H9 (cell line): ENCODE measurements around the gene IL32. TPM values are rescaled to one million over a fixed set of nuclear protein-coding genes. Genes with fewer than 3 reads are reported as not detected.

Experiments
- DNase-seq: peaks from one replicate; pipeline ENCODE4 v3.0.0-alpha.2; 2017
- H2AFZ ChIP-seq: one replicate; pipeline ENCODE4 v1.6.1; 2013; ENCODE audit warnings: mild to moderate bottlenecking, low read length, control low read depth, moderate library complexity
- H2AK5ac ChIP-seq: 2 replicates; pipeline ENCODE4 v1.6.1; 2013; ENCODE audit warnings: low read length, control low read depth, mixed read lengths; ENCODE audit not compliant: insufficient read length
- H2BK120ac ChIP-seq: one replicate; pipeline ENCODE4 v1.6.1; 2013; ENCODE audit warnings: low read depth, mild to moderate bottlenecking, low read length, control low read depth, inconsistent platforms; ENCODE audit not compliant: poor library complexity, severe bottlenecking
- H2BK12ac ChIP-seq: 2 replicates; pipeline ENCODE4 v1.6.1; 2013; ENCODE audit warnings: low read length, control low read depth, mixed read lengths, low read depth; ENCODE audit not compliant: insufficient read length
- H2BK15ac ChIP-seq: 2 replicates; pipeline ENCODE4 v1.6.1; 2013; ENCODE audit warnings: low read depth, low read length, control low read depth
- H2BK20ac ChIP-seq: one replicate; pipeline ENCODE4 v1.6.1; 2013; ENCODE audit warnings: low read depth, mild to moderate bottlenecking, low read length, control low read depth, inconsistent platforms; ENCODE audit not compliant: poor library complexity, severe bottlenecking
- H2BK5ac ChIP-seq: 2 replicates; pipeline ENCODE4 v1.6.1; 2013; ENCODE audit warnings: low read length, control low read depth, mixed read lengths; ENCODE audit not compliant: insufficient read length
- H3K14ac ChIP-seq: 2 replicates; pipeline ENCODE4 v1.6.1; 2013; ENCODE audit warnings: low read length, control low read depth; ENCODE audit not compliant: insufficient read depth
- H3K18ac ChIP-seq: 2 replicates; pipeline ENCODE4 v1.6.1; 2013; ENCODE audit warnings: low read depth, mild to moderate bottlenecking, mixed read lengths, low read length, control low read depth; ENCODE audit not compliant: insufficient read length
- H3K23ac ChIP-seq: 2 replicates; pipeline ENCODE4 v1.6.1; 2013; ENCODE audit warnings: low read length, control low read depth, mixed read lengths, low read depth; ENCODE audit not compliant: insufficient read length
- H3K23me2 ChIP-seq: 2 replicates; pipeline ENCODE4 v1.6.1; 2013; ENCODE audit warnings: low read depth, mild to moderate bottlenecking, mixed read lengths, low read length, control low read depth; ENCODE audit not compliant: insufficient read length, poor library complexity, severe bottlenecking
- H3K27ac ChIP-seq: 2 replicates; pipeline ENCODE4 v1.5.1; 2013; ENCODE audit warnings: low read length, control low read depth, mixed read lengths, low read depth; ENCODE audit not compliant: insufficient read length
- H3K27me3 ChIP-seq: 2 replicates; pipeline ENCODE4 v1.6.1; 2013; ENCODE audit warnings: low read length, control low read depth, inconsistent platforms; ENCODE audit not compliant: insufficient read depth
- H3K4ac ChIP-seq: 2 replicates; pipeline ENCODE4 v1.6.1; 2013; ENCODE audit warnings: low read depth, mild to moderate bottlenecking, control low read depth, inconsistent platforms, low read length, moderate library complexity
- H3K4me1 ChIP-seq: 2 replicates; pipeline ENCODE4 v1.6.1; 2013; ENCODE audit warnings: low read length, control low read depth, inconsistent platforms; ENCODE audit not compliant: insufficient read depth
- H3K4me2 ChIP-seq: 2 replicates; pipeline ENCODE4 v1.6.1; 2013; ENCODE audit warnings: low read length, control low read depth, mixed read lengths; ENCODE audit not compliant: insufficient read length, insufficient read depth
- H3K56ac ChIP-seq: 2 replicates; pipeline ENCODE4 v1.6.1; 2013; ENCODE audit warnings: low read depth, mild to moderate bottlenecking, mixed read lengths, low read length, control low read depth; ENCODE audit not compliant: insufficient read length
- H3K79me1 ChIP-seq: 2 replicates; pipeline ENCODE4 v1.6.1; 2013; ENCODE audit warnings: low read depth, mild to moderate bottlenecking, moderate library complexity, low read length, control low read depth, inconsistent platforms; ENCODE audit not compliant: insufficient read depth, poor library complexity, severe bottlenecking
- H3K79me2 ChIP-seq: 2 replicates; pipeline ENCODE4 v1.6.1; 2013; ENCODE audit warnings: low read length, control low read depth, inconsistent platforms; ENCODE audit not compliant: insufficient read depth
- H3K9ac ChIP-seq: 2 replicates; pipeline ENCODE4 v1.6.1; 2013; ENCODE audit warnings: low read length, control low read depth, mixed read lengths; ENCODE audit not compliant: insufficient read length; ENCODE audit errors: extremely low read depth
- H3K9me3 ChIP-seq: one replicate; pipeline ENCODE4 v1.6.1; 2013; ENCODE audit warnings: low read depth, low read length, inconsistent platforms; ENCODE audit not compliant: control insufficient read depth
- H3T11ph ChIP-seq: one replicate; pipeline ENCODE4 v1.6.1; 2013; ENCODE audit warnings: mild to moderate bottlenecking, low read length, control low read depth, inconsistent platforms
- H4K20me1 ChIP-seq: one replicate; pipeline ENCODE4 v1.6.1; 2013; ENCODE audit not compliant: control insufficient read depth, insufficient read length, insufficient read depth
- H4K5ac ChIP-seq: 2 replicates; pipeline ENCODE4 v1.6.1; 2013; ENCODE audit warnings: low read depth, mild to moderate bottlenecking, mixed read lengths, low read length, control low read depth; ENCODE audit not compliant: insufficient read length
- H4K8ac ChIP-seq: replicated peaks from 2 replicates; pipeline ENCODE4 v1.6.1; 2013; ENCODE audit warnings: low read length, control low read depth, mixed read lengths, low read depth; ENCODE audit not compliant: insufficient read length
- H4K91ac ChIP-seq: 2 replicates; pipeline ENCODE4 v1.6.1; 2013; ENCODE audit warnings: low read depth, mild to moderate bottlenecking, moderate library complexity, mixed read lengths, low read length, control low read depth; ENCODE audit not compliant: insufficient read length
- H3K27ac Mint-ChIP-seq, 3 experiments: 2 replicates in 2 of 3; 3 replicates in 1 of 3; pipeline ENCODE4 v1.8.0; 2020 to 2021; ENCODE audit warnings: mixed read lengths in 3 of 3, mild to moderate bottlenecking in 1 of 3, moderate library complexity in 1 of 3
- H3K27me3 Mint-ChIP-seq: 2 replicates; pipeline ENCODE4 v1.8.0; 2021; ENCODE audit warnings: low read depth, mild to moderate bottlenecking, moderate library complexity, mixed read lengths
- H3K36me3 Mint-ChIP-seq, 3 experiments: 2 replicates in 2 of 3; 3 replicates in 1 of 3; pipeline ENCODE4 v1.8.0; 2020 to 2021; ENCODE audit warnings: low read depth in 3 of 3, mixed read lengths in 3 of 3; ENCODE audit not compliant: insufficient read depth in 1 of 3
- H3K4me1 Mint-ChIP-seq, 2 experiments: 2 replicates each; pipeline ENCODE4 v1.8.0; 2020; ENCODE audit warnings: mixed read lengths in 2 of 2
- H3K4me3 Mint-ChIP-seq, 2 experiments: 2 replicates in 1 of 2; 3 replicates in 1 of 2; pipeline ENCODE4 v1.8.0; 2020 to 2021; ENCODE audit warnings: mild to moderate bottlenecking in 2 of 2, mixed read lengths in 2 of 2, moderate library complexity in 1 of 2
- H3K9me3 Mint-ChIP-seq, 2 experiments: 2 replicates in 1 of 2; 3 replicates in 1 of 2; pipeline ENCODE4 v1.8.0; 2020; ENCODE audit warnings: mild to moderate bottlenecking in 2 of 2, mixed read lengths in 2 of 2, moderate library complexity in 1 of 2
- WGBS: extraction: QIAGEN DNeasy Blood & Tissue Kit; methylation state at CpG from one replicate; pipeline ENCODE4 v1.1.7; 2013; ENCODE audit warnings: missing lambda C conversion rate, low lambda C conversion rate, mixed read lengths; ENCODE audit not compliant: insufficient read length; ENCODE audit errors: extremely low coverage; 5-methylcytosine and 5-hydroxymethylcytosine counted together
- total RNA-seq: library from RNA; stranded (reverse); gene quantifications from 2 replicates; pipeline ENCODE4 v1.2.1, GENCODE V29; 2021
- TF ChIP-seq, protein P1 (sequence below): fragments of 200-600 bp; sonication (generic); conservative IDR thresholded peaks from 3 replicates; pipeline ENCODE4 v1.8.0; 2021; ENCODE audit warnings: antibody characterized with exemption, mild to moderate bottlenecking

IL32 gene
- total RNA-seq, 1 experiment from 2014 or later = 2.0 TPM

GRCh38 chr16:3074860-3075522, 9.6 kb downstream of the IL32 start:
- Histone ChIP-seq H3K79me2 (no peaks in the 10 kb centered on the region), H2AFZ (no peak overlapping the region), H4K91ac (no peak overlapping the region), H2BK20ac (no peak overlapping the region), H2BK120ac (no peak overlapping the region), H4K8ac (no peak overlapping the region), H3K14ac (no peak overlapping the region), H3K9me3 (no peaks in the 10 kb centered on the region), H3K18ac (no peak overlapping the region), H3K23ac (no peak overlapping the region), H2BK5ac (no peak overlapping the region), H3K56ac (no peak overlapping the region), H3K9ac (no peak overlapping the region), H3T11ph (no peak overlapping the region), H4K20me1 (no peaks in the 10 kb centered on the region), H3K27me3 (no peaks in the 10 kb centered on the region), H2BK12ac (no peak overlapping the region), H3K4ac (no peak overlapping the region), H3K23me2 (no peaks in the 10 kb centered on the region), H3K4me2 (no peak overlapping the region), H4K5ac (no peak overlapping the region), H3K4me1 (no peaks in the 10 kb centered on the region; the same call in 1 of the 2 replicates), H2AK5ac (no peak overlapping the region), H2BK15ac (no peak overlapping the region), H3K79me1 (no peaks in the 10 kb centered on the region), H3K27ac (no peak overlapping the region)
- WGBS = no CpG with 5 or more reads among the region's 9 CpGs
- Mint-ChIP-seq H3K27me3 (peaks cover 17% of the 10 kb centered on the region), H3K4me3 (no peak overlapping the region), H3K4me1 (peaks cover 30% of the 10 kb centered on the region in 2 experiments), H3K27ac (no peak overlapping the region; a peak in 1 of 7 replicates), H3K36me3 (peaks cover 0 to 11% (median 0%) of the 10 kb centered on the region in 3 experiments; a peak in 4 of 7 replicates), H3K9me3 (no peaks in the 10 kb centered on the region)
- DNase-seq = no peak
- TF ChIP-seq, protein P1, sequence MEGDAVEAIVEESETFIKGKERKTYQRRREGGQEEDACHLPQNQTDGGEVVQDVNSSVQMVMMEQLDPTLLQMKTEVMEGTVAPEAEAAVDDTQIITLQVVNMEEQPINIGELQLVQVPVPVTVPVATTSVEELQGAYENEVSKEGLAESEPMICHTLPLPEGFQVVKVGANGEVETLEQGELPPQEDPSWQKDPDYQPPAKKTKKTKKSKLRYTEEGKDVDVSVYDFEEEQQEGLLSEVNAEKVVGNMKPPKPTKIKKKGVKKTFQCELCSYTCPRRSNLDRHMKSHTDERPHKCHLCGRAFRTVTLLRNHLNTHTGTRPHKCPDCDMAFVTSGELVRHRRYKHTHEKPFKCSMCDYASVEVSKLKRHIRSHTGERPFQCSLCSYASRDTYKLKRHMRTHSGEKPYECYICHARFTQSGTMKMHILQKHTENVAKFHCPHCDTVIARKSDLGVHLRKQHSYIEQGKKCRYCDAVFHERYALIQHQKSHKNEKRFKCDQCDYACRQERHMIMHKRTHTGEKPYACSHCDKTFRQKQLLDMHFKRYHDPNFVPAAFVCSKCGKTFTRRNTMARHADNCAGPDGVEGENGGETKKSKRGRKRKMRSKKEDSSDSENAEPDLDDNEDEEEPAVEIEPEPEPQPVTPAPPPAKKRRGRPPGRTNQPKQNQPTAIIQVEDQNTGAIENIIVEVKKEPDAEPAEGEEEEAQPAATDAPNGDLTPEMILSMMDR = no peak
